ENCODE measurements around the gene SLC1A5. TPM values are rescaled to one million over a fixed set of nuclear protein-coding genes. Genes with fewer than 3 reads are reported as not detected.

The SLC1A5 gene
- total and polyA plus RNA-seq, 2 donors (not counting 3 experiments of a cell fraction or from before 2014, with no cell fraction given) = 114 TPM

DNA sequence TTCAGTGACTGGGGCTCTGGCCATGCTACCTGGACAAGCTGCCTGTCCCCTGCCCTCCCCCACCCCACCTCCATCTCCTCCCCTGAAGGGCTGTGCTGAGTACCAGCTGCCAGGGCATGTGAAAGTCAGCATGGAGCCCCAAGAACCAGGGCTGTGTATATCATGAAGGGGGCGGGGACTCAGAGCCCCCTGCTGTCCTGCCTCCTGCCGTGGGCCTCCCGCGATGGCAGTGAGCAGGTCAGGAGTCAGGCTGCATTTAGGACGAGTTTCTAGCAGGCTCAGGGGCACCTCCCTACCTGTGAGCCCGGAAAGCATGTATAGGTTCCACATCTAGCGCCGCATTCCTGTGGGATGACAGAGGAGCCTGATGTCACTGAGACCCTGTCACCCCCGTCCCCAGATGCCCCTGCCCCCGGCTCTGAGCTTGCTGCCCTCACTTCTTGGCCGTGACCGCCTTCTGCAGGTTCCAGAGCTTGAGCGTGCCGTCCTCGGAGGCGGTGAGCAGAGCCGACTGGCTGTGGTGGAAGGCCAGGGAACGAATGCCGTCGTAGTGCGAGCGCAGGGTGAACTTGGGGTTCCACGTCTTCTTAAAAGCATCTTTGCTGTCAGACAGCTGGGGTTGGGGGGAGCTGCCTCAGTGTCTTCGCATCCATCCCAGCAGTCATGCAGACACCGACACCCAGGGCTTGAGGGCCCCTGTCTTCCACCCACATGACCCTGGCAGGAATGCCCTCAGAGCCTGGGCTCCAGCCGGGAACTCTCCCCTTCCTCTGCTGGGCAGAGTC is 63.2 kb downstream of the SLC1A5 start:
- H3K9me1 ChIP-seq (replicated peaks; ENCODE audit: control insufficient read depth, extremely low read depth, insufficient read depth, low read length) = no peaks in the 10 kb centered on the region
- intact Hi-C loops (cut with micrococcal nuclease) (no loop called here), dilution Hi-C loops (cut with MboI; ENCODE audit: extremely low pct_ligation_motif_present, low sequenced_read_pairs) (no loop called here)
- CTCF ChIA-PET = no interaction called here
- no TSS peak for BruUV-seq (replicated peaks)
- H3K4me3 ChIP-seq (replicated peaks in 1 of 3; ENCODE audit: insufficient read depth in 1 of 3, low read depth in 1 of 3, low read length in 3 of 3) = no peak overlapping the region
- peaks cover 12 to 59% of the 10 kb centered on the region in 2 experiments for H3K36me3 ChIP-seq (ENCODE audit: control insufficient read depth in 2 of 2, extremely low read depth in 1 of 2, insufficient read depth in 2 of 2, low read length in 2 of 2)
- H2AFZ ChIP-seq (ENCODE audit: low read depth, low read length) = no peak overlapping the region
- no peak overlapping the region for H3K4me2 ChIP-seq (ENCODE audit: insufficient read depth, low read length)
- FAIRE-seq = no peak
- no peaks in the 10 kb centered on the region for H3K27me3 ChIP-seq (ENCODE audit: control insufficient read depth in 2 of 2, insufficient read depth in 2 of 2, low read length in 2 of 2)
- no peaks in the 10 kb centered on the region for H4K20me1 ChIP-seq (replicated peaks; ENCODE audit: control insufficient read depth, extremely low read depth, insufficient read depth, low read length)
- no peaks in the 10 kb centered on the region for H3K9me3 ChIP-seq (replicated peaks; ENCODE audit: control insufficient read depth, insufficient read depth, low read length)
- H3K27ac ChIP-seq (ENCODE audit: insufficient read depth, low read depth, low read length) = no peak overlapping the region
- peaks cover 18% of the 10 kb centered on the region for H3K79me2 ChIP-seq (ENCODE audit: control insufficient read depth, insufficient read depth, low read length)
- POLR2A ChIA-PET = no interaction called here
- DNase-seq (ENCODE audit: low read depth, low spot score) = no peak
- peaks cover 44% of the 10 kb centered on the region for H3K4me1 ChIP-seq (ENCODE audit: control insufficient read depth, extremely low read depth, insufficient read depth, low read length)
- no peak for TF ChIP-seq EZH2 (IDR thresholded peaks at IDR 0.05; ENCODE audit: borderline replicate concordance, low read depth, low read length, severe bottlenecking)
- no peak for TF ChIP-seq FOS (IDR thresholded peaks at IDR 0.05; ENCODE audit: borderline replicate concordance, insufficient read depth, low read length)
- TF ChIP-seq JUN (IDR thresholded peaks at IDR 0.05; ENCODE audit: borderline replicate concordance, insufficient read depth, insufficient read length, low read depth) = no peak
- no peak for TF ChIP-seq POLR2A (IDR thresholded peaks at IDR 0.05; ENCODE audit: low read depth, low read length)
- TF ChIP-seq MYC (IDR thresholded peaks at IDR 0.05; ENCODE audit: low read depth, low read length) = no peak
- TF ChIP-seq, protein P1, sequence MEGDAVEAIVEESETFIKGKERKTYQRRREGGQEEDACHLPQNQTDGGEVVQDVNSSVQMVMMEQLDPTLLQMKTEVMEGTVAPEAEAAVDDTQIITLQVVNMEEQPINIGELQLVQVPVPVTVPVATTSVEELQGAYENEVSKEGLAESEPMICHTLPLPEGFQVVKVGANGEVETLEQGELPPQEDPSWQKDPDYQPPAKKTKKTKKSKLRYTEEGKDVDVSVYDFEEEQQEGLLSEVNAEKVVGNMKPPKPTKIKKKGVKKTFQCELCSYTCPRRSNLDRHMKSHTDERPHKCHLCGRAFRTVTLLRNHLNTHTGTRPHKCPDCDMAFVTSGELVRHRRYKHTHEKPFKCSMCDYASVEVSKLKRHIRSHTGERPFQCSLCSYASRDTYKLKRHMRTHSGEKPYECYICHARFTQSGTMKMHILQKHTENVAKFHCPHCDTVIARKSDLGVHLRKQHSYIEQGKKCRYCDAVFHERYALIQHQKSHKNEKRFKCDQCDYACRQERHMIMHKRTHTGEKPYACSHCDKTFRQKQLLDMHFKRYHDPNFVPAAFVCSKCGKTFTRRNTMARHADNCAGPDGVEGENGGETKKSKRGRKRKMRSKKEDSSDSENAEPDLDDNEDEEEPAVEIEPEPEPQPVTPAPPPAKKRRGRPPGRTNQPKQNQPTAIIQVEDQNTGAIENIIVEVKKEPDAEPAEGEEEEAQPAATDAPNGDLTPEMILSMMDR (IDR thresholded peaks at IDR 0.05; ENCODE audit: extremely low read depth in 1 of 2, insufficient read depth in 1 of 2, low read depth in 1 of 2, low read length in 2 of 2) = no peak
- no peak for TF ChIP-seq GATA2 (IDR thresholded peaks at IDR 0.05; ENCODE audit: insufficient read depth, insufficient read length, low read depth, low read length)
- no peak overlapping the region for H3K9ac ChIP-seq (replicated peaks; ENCODE audit: extremely low read depth, insufficient read depth, low read length)

Small RNA genes within 50 kb of the gene (small RNA-seq; reads per million reads assigned to genes)
- gene AC008622.3 (ENCODE audit: insufficient read depth, insufficient read length, low read depth, low replicate concordance) = not detected
- not detected for gene HNRNPMP2 (ENCODE audit: insufficient read depth, insufficient read length, low read depth, low replicate concordance)
- gene RF00019 (ENCODE audit: insufficient read depth, insufficient read length, low read depth, low replicate concordance) = not detected

Other genes with a start within 250 kb of the SLC1A5 start
- gene CALM3, start 187.3 kb downstream of the SLC1A5 start, total RNA-seq = 305 and 351 TPM in 2 replicates
- gene CALM3, start 187.3 kb downstream of the SLC1A5 start, polyA plus RNA-seq = 328 and 425 TPM in 2 replicates
- gene PTGIR, start 163.5 kb downstream of the SLC1A5 start, total RNA-seq = 0.55 and 1.1 TPM in 2 replicates
- 2.7 and 3.8 TPM in 2 replicates for gene PTGIR, start 163.5 kb downstream of the SLC1A5 start, polyA plus RNA-seq
- not detected in 2 replicates for gene GNG8, start 152.4 kb downstream of the SLC1A5 start, total RNA-seq
- gene GNG8, start 152.4 kb downstream of the SLC1A5 start, polyA plus RNA-seq = not detected in 2 replicates
- gene DACT3, start 127.4 kb downstream of the SLC1A5 start, total RNA-seq = 0.22 and 0.65 TPM in 2 replicates
- gene DACT3, start 127.4 kb downstream of the SLC1A5 start, polyA plus RNA-seq = 0.76 and 0.83 TPM in 2 replicates
- 94.9 and 101 TPM in 2 replicates for gene PRKD2, start 71.5 kb downstream of the SLC1A5 start, total RNA-seq
- 40.4 and 42.4 TPM in 2 replicates for gene PRKD2, start 71.5 kb downstream of the SLC1A5 start, polyA plus RNA-seq
- 28.6 and 32.8 TPM in 2 replicates for gene FKRP, start 42.5 kb downstream of the SLC1A5 start, total RNA-seq
- 31.5 and 33.5 TPM in 2 replicates for gene FKRP, start 42.5 kb downstream of the SLC1A5 start, polyA plus RNA-seq
- 108 and 116 TPM in 2 replicates for gene STRN4, start 42.1 kb downstream of the SLC1A5 start, total RNA-seq
- 144 and 179 TPM in 2 replicates for gene STRN4, start 42.1 kb downstream of the SLC1A5 start, polyA plus RNA-seq
- 279 and 313 TPM in 2 replicates for gene AP2S1, start 62.3 kb upstream of the SLC1A5 start, total RNA-seq
- gene AP2S1, start 62.3 kb upstream of the SLC1A5 start, polyA plus RNA-seq = 376 and 417 TPM in 2 replicates
- 47.3 and 51.3 TPM in 2 replicates for gene ARHGAP35, start 72.4 kb upstream of the SLC1A5 start, total RNA-seq
- gene ARHGAP35, start 72.4 kb upstream of the SLC1A5 start, polyA plus RNA-seq = 25.7 and 28.3 TPM in 2 replicates
- gene NPAS1, start 231.2 kb upstream of the SLC1A5 start, total RNA-seq = 0.62 TPM in 1 of 2 replicates, not detected in the other
- 0.18 and 0.40 TPM in 2 replicates for gene NPAS1, start 231.2 kb upstream of the SLC1A5 start, polyA plus RNA-seq

All from endothelial cell of umbilical vein (primary cell).